HFF-Myc (cell line): ENCODE data around the gene CR1.

Source experiments
- DNase-seq: peaks from one replicate; pipeline ENCODE4 v3.0.0-alpha.2; 2011; ENCODE audit warnings: low read depth; ENCODE audit errors: extremely low read depth
- H3K4me3 ChIP-seq: replicated peaks from 2 replicates; pipeline ENCODE4 v1.5.1; 2011; ENCODE audit warnings: low read depth, mild to moderate bottlenecking, control low read depth, low read length
- CTCF ChIP-seq: IDR thresholded peaks from 2 replicates; pipeline ENCODE4 v1.5.1; 2012; ENCODE audit warnings: mild to moderate bottlenecking, low read depth, low read length, control low read depth; ENCODE audit errors: missing control alignments

The CR1 gene

DNA sequence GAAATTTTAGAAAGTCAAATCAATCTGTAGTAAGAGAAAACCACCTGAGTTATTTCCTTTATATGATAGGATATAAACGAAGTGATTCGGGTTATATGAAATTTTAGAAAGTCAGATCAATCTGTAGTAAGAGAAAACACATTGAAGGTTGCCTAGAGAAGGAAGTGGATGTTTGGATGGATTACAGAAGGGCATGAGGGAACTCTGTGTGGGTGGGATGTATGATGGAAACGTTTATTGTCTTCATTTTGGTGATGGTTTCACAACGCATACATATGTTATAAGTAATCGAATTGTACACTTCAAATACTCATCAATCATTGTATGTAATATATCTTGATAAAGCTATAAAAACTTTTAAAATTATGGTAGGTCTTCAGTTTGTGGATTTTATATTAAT lies 5.1 kb downstream of the CR1 start:
- H3K4me3 ChIP-seq, result no peak overlapping the region
- no peak for DNase-seq
- no peak for TF ChIP-seq CTCF

DNA sequence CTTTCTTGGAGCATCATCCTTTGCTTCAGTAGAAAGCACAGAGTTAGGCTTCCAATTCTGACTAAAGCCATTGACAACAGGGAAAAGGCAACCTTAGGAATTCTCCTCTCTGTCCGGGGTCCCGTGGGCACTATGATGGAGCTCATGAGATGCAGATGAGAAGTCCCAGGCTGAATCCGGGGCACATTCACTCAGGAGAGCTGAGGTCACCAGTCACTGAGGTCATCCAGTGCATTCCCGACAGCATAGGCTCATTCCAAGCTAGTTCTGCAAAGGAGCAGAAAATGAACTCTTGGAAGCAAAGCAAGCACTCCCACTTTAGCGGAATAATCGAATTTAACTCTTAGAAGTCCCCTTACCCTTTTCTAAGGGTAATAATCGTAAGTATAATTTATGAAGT lies 6.8 kb downstream of the CR1 start:
- DNase-seq, result no peak
- H3K4me3 ChIP-seq, result no peak overlapping the region
- no peak for TF ChIP-seq CTCF

- no peak for DNase-seq
- no peak overlapping the region for H3K4me3 ChIP-seq
- TF ChIP-seq CTCF, result no peak
These were observed 8.0 kb downstream of the CR1 start for GRCh38 chr1:207503950-207504349.

DNA sequence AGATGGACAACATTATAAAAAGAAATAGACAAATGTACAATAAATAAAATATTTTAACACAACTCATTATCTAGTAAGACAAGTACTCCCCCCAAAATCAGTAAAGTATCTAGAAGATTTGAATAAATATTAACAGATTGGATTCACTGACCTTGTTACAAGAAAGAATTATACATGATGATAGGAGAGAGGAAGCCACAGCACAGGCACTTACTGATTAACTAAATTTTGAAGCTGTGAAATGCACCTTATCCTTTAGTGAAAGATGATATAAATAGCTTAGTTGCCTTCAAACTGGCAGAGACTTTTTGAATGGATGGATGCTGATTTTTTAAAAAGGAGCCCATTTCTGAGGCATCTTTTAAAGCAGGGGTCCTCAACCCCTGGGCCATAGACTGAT lies 8.5 kb downstream of the CR1 start:
- no peak for TF ChIP-seq CTCF
- no peak overlapping the region for H3K4me3 ChIP-seq
- DNase-seq, result no peak

DNA sequence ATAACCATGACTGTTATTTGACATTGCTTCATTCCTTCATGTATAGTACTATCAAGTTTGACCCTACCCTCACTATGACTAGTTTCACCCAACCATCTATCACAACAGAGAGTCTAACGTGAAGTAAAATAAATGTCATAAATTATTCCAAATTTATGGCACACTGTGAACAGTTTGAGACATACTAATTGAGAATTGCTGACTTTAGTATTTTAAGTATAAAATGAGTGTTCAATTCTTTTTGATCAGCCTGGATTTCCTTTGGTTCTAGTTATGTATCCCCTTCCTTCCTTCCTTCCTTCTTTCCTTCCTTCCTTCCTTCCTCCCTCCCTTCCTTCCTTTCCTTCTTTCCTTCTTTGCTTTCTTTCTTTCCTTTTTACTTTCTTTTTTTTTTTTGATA lies 14.5 kb downstream of the CR1 start:
- no peak overlapping the region for H3K4me3 ChIP-seq
- DNase-seq, result no peak
- TF ChIP-seq CTCF, result no peak

GRCh38 chr1:207514890-207515289 lies 18.9 kb downstream of the CR1 start:
- TF ChIP-seq CTCF, result no peak
- DNase-seq, result no peak
- H3K4me3 ChIP-seq, result no peak overlapping the region

DNA sequence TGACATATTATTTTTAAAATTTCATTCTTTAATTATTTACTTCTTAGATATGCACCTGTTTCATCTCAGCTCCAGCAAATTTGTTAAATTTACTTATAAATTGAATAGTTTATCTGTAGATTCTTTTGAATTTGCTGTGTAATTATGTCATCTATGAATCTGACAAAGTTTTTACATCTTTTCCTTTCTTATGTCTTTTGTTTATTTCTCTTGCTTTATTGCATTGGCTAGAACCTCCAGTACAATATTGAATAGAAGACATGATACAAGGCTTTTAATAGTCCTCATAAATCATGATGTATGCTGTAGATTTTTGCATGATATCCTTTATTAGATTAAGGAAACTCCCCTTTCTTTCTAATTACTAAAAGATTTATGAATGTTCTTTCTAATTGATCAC lies 20.8 kb downstream of the CR1 start:
- no peak for TF ChIP-seq CTCF
- no peak for DNase-seq
- no peak overlapping the region for H3K4me3 ChIP-seq
